ENCODE results near the gene TMEM269. TPM values are rescaled to one million over a fixed set of nuclear protein-coding genes. Genes with fewer than 3 reads are reported as not detected.

Gene TMEM269
- total and polyA plus RNA-seq, 4 donors, result 0.03 to 0.09 (median 0.07) TPM

DNA sequence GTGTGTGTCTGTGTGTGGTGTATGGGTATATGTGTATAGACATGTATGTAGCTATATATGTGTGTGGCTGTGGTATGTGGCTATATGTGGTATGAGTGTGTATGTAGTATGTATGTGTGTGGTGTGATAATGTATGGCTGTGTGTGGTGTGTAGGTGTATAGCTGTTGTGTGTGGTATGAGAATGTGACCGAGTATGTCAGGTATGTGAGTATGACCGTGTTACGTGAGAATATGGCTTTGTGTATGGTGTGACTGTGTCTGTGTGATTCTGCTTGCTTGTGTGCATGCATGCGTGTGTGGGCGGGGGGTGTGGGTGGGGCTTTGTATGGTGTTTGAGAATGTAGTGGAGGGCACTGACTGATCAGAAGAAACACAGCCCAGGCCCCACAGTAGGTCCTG, 65.2 kb downstream of the TMEM269 start:
- no peak overlapping the region for H3K4me3 ChIP-seq
- no peaks in the 10 kb centered on the region for H3K27me3 ChIP-seq (ENCODE audit: control insufficient read depth in 3 of 3, insufficient read depth in 3 of 3, low read length in 2 of 3)
- H3K36me3 ChIP-seq (ENCODE audit: control insufficient read depth in 4 of 4, insufficient read depth in 4 of 4, low read length in 4 of 4), result peaks cover 9 to 25% (median 16%) of the 10 kb centered on the region in 4 donors
- WGBS, 2 donors, result 97 to 98% methylated on average over 5 of the region's 5 CpGs
- TF ChIP-seq, protein P1, sequence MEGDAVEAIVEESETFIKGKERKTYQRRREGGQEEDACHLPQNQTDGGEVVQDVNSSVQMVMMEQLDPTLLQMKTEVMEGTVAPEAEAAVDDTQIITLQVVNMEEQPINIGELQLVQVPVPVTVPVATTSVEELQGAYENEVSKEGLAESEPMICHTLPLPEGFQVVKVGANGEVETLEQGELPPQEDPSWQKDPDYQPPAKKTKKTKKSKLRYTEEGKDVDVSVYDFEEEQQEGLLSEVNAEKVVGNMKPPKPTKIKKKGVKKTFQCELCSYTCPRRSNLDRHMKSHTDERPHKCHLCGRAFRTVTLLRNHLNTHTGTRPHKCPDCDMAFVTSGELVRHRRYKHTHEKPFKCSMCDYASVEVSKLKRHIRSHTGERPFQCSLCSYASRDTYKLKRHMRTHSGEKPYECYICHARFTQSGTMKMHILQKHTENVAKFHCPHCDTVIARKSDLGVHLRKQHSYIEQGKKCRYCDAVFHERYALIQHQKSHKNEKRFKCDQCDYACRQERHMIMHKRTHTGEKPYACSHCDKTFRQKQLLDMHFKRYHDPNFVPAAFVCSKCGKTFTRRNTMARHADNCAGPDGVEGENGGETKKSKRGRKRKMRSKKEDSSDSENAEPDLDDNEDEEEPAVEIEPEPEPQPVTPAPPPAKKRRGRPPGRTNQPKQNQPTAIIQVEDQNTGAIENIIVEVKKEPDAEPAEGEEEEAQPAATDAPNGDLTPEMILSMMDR (IDR thresholded peaks at IDR 0.05; ENCODE audit: control extremely low read depth, extremely low read depth), result no peak
- no peak for ATAC-seq (ENCODE audit: insufficient read depth, low FRiP score)
- peaks cover 2 to 17% (median 6%) of the 10 kb centered on the region in 5 donors for H3K4me1 ChIP-seq (ENCODE audit: control insufficient read depth in 5 of 5, insufficient read depth in 5 of 5, low read length in 5 of 5)
- DNase-seq, result no peak
- no peak overlapping the region for H3K27ac ChIP-seq (ENCODE audit: low read depth in 1 of 2, low read length in 1 of 2)
- H3K9ac ChIP-seq (ENCODE audit: insufficient read depth in 1 of 2, low read length in 2 of 2), result no peak overlapping the region
- H3K9me3 ChIP-seq (ENCODE audit: control insufficient read depth in 4 of 4, insufficient read depth in 3 of 4, low read length in 3 of 4), result peaks cover 0 to 9% (median 0%) of the 10 kb centered on the region in 4 donors

Other genes with a start within 250 kb of the TMEM269 start
- gene PPIH, start 126.6 kb upstream of the TMEM269 start, total RNA-seq, result 10 to 100 TPM; 28.6 to 31.0 TPM
- 10 to 100 TPM; 31.8 to 68.1 TPM for gene PPIH, start 126.6 kb upstream of the TMEM269 start, polyA plus RNA-seq
- 100 to 1,000 TPM; 298 to 617 TPM for gene YBX1, start 102.6 kb upstream of the TMEM269 start, total RNA-seq
- 100 to 1,000 TPM; 560 to 617 TPM for gene YBX1, start 102.6 kb upstream of the TMEM269 start, polyA plus RNA-seq
- 1 to 10 TPM in 1 of 2 donors, not detected in 1; 2.0 TPM for gene CLDN19, start 44.8 kb upstream of the TMEM269 start, total RNA-seq
- gene CLDN19, start 44.8 kb upstream of the TMEM269 start, polyA plus RNA-seq, result under 1 TPM; 0.01 to 0.04 TPM
- 10 to 100 TPM; 38.5 to 49.0 TPM for gene P3H1, start 18.0 kb upstream of the TMEM269 start, total RNA-seq
- gene P3H1, start 18.0 kb upstream of the TMEM269 start, polyA plus RNA-seq, result 10 to 100 TPM; 31.0 to 31.5 TPM
- gene C1orf50, start 17.7 kb upstream of the TMEM269 start, total RNA-seq, result 1 to 10 TPM; 2.8 to 4.4 TPM
- 1 to 10 TPM; 2.6 to 4.6 TPM for gene C1orf50, start 17.7 kb upstream of the TMEM269 start, polyA plus RNA-seq
- 10 to 100 TPM; 15.3 to 19.8 TPM for gene ERMAP, start 32.1 kb downstream of the TMEM269 start, total RNA-seq
- 1 to 10 TPM; 4.8 to 6.0 TPM for gene ERMAP, start 32.1 kb downstream of the TMEM269 start, polyA plus RNA-seq
- gene SVBP, start 32.4 kb downstream of the TMEM269 start, total RNA-seq, result 10 to 100 TPM; 12.5 to 31.7 TPM
- 10 to 100 TPM; 20.3 to 35.3 TPM for gene SVBP, start 32.4 kb downstream of the TMEM269 start, polyA plus RNA-seq
- 10 to 100 TPM in 1 of 2 donors, 1 to 10 TPM in 1; 8.2 to 14.5 TPM for gene ZNF691, start 61.6 kb downstream of the TMEM269 start, total RNA-seq
- gene ZNF691, start 61.6 kb downstream of the TMEM269 start, polyA plus RNA-seq, result 1 to 10 TPM; 6.6 to 8.4 TPM
- 100 to 1,000 TPM in 1 of 2 donors, 10 to 100 TPM in 1; 20.1 to 143 TPM for gene SLC2A1, start 173.9 kb downstream of the TMEM269 start, total RNA-seq
- gene SLC2A1, start 173.9 kb downstream of the TMEM269 start, polyA plus RNA-seq, result 10 to 100 TPM in 1 of 2 donors, 1 to 10 TPM in 1; 9.5 to 37.1 TPM

Data from lung (tissue), 12 donors.